Natural killer cell (primary cell): ENCODE data around the gene GIT2. TPM values are rescaled to one million over a fixed set of nuclear protein-coding genes. Genes with fewer than 3 reads are reported as not detected.
A peak's percentile ranks its signal among the peaks of the same experiment; 100 is the strongest.
"Not testable (repeated sequence)": the region's sequence is repeated elsewhere in the genome, so short reads cannot be mapped to it uniquely, and the experiment has no call there.

Experiments
- ATAC-seq, 3 donors: fragments of 150-1000 bp in 2 of 3; fragments of 200-7000 bp in 1 of 3; cut with Tn5 transposase; 1 replicate in 1 of 3; 2 replicates in 2 of 3; pipeline ENCODE4 v1.10.0; 2021; ENCODE audit warnings: mild to moderate bottlenecking in 2 of 3, moderate library complexity in 2 of 3
- DNase-seq, 2 donors: peaks; one replicate each; pipeline versions ENCODE4 v3.0.0 to v3.0.0-alpha.2; 2013 to 2021; ENCODE audit warnings: mixed read lengths in 1 of 2
- H3K27ac ChIP-seq: one replicate; pipeline ENCODE4 v1.5.1; 2013; ENCODE audit warnings: mild to moderate bottlenecking, low read length
- H3K27me3 ChIP-seq: one replicate; pipeline ENCODE4 v1.6.1; 2013; ENCODE audit warnings: low read length; ENCODE audit not compliant: control insufficient read depth, insufficient read depth
- H3K36me3 ChIP-seq: one replicate; pipeline ENCODE4 v1.6.1; 2013; ENCODE audit warnings: low read length; ENCODE audit not compliant: control insufficient read depth, insufficient read depth
- H3K4me1 ChIP-seq: one replicate; pipeline ENCODE4 v1.6.1; 2013; ENCODE audit warnings: low read length; ENCODE audit not compliant: control insufficient read depth, insufficient read depth
- H3K4me3 ChIP-seq: one replicate; pipeline ENCODE4 v1.5.1; 2013; ENCODE audit warnings: low read length
- H3K9me3 ChIP-seq: one replicate; pipeline ENCODE4 v1.6.1; 2013; ENCODE audit warnings: low read length; ENCODE audit not compliant: control insufficient read depth, insufficient read depth
- H3K27ac Mint-ChIP-seq, 2 donors: one replicate each; pipeline ENCODE4 v1.8.0; 2022; ENCODE audit warnings: mild to moderate bottlenecking in 2 of 2, mixed read lengths in 2 of 2, moderate library complexity in 1 of 2
- H3K27me3 Mint-ChIP-seq, 2 donors: one replicate each; pipeline ENCODE4 v1.8.0; 2022; ENCODE audit warnings: low read depth in 2 of 2, mixed read lengths in 2 of 2
- H3K36me3 Mint-ChIP-seq: one replicate; pipeline ENCODE4 v1.8.0; 2022; ENCODE audit warnings: mixed read lengths
- H3K4me1 Mint-ChIP-seq, 2 donors: one replicate each; pipeline ENCODE4 v1.8.0; 2022; ENCODE audit warnings: mixed read lengths in 2 of 2
- H3K4me3 Mint-ChIP-seq: one replicate; pipeline ENCODE4 v1.8.0; 2022; ENCODE audit warnings: mild to moderate bottlenecking, moderate library complexity, mixed read lengths
- H3K9me3 Mint-ChIP-seq, 2 donors: one replicate each; pipeline ENCODE4 v1.8.0; 2022; ENCODE audit warnings: mixed read lengths in 2 of 2
- CTCF ChIP-seq: fragments of 200-600 bp; IDR thresholded peaks from one replicate; pipeline ENCODE4 v1.8.0; 2022; ENCODE audit warnings: antibody characterized with exemption
- WGBS: methylation state at CpG from one replicate; pipeline ENCODE4 v1.1.7; 2013; ENCODE audit warnings: missing lambda C conversion rate; ENCODE audit not compliant: insufficient coverage; 5-methylcytosine and 5-hydroxymethylcytosine counted together
- intact Hi-C: fragments of 100-400 bp; cut with micrococcal nuclease; formaldehyde crosslinking; loops from one replicate; pipeline ENCODE4 v1.14.2; 2022
- total RNA-seq, 4 donors: library from RNA; stranded (reverse); fragments of 120-200 nt in 1 of 4; gene quantifications; one replicate each; pipeline versions ENCODE4 v1.2.3 to v1.2.4, GENCODE V29; 2013 to 2022

GIT2 gene
- total RNA-seq, 3 donors from 2014 or later (not counting 1 experiment from before 2014, with no cell fraction given): 98.8 to 118 (median 117) TPM

GRCh38 chr12:110012659-110013058 is 16.5 kb upstream of the GIT2 start:
- DNase-seq (no peak), ATAC-seq (no peak)
- peaks cover 29 to 32% of the 10 kb centered on the region in 2 donors for H3K4me1 Mint-ChIP-seq
- H3K27me3 Mint-ChIP-seq: no peaks in the 10 kb centered on the region
- no peaks in the 10 kb centered on the region for H3K36me3 Mint-ChIP-seq
- intact Hi-C loops: no loop called here
- no peak overlapping the region for H3K4me3 ChIP-seq
- H3K27ac Mint-ChIP-seq: peak overlapping the region; percentile 15 to 58
- peaks cover 23% of the 10 kb centered on the region for H3K4me1 ChIP-seq
- TF ChIP-seq CTCF: no peak
- H3K9me3 Mint-ChIP-seq: no peaks in the 10 kb centered on the region
- H3K9me3 ChIP-seq: no peaks in the 10 kb centered on the region
- H3K4me3 Mint-ChIP-seq: no peak overlapping the region
- peak overlapping the region; percentile 52 for H3K27ac ChIP-seq
- WGBS: 90% methylated on average over 4 of the region's 4 CpGs
- H3K27me3 ChIP-seq: no peaks in the 10 kb centered on the region
- H3K36me3 ChIP-seq: peaks cover 16% of the 10 kb centered on the region

- Histone ChIP-seq H3K4me1 (peaks cover 23% of the 10 kb centered on the region), H3K4me3 (no peak overlapping the region), H3K9me3 (no peaks in the 10 kb centered on the region), H3K27ac (peak overlapping the region; percentile 75), H3K27me3 (no peaks in the 10 kb centered on the region), H3K36me3 (peaks cover 13% of the 10 kb centered on the region)
- intact Hi-C loops: no loop called here
- no peaks in the 10 kb centered on the region for H3K36me3 Mint-ChIP-seq
- 69% methylated on average over 6 of the region's 6 CpGs for WGBS
- H3K4me1 Mint-ChIP-seq: peaks cover 29 to 32% of the 10 kb centered on the region in 2 donors
- no peak for TF ChIP-seq CTCF
- no peak overlapping the region for H3K4me3 Mint-ChIP-seq
- DNase-seq (peak in 1 of 2 donors; percentile 48), ATAC-seq (peak in 1 of 3 donors; percentile 44)
- H3K27ac Mint-ChIP-seq: peak overlapping the region; percentile 15 to 58
- H3K9me3 Mint-ChIP-seq: no peaks in the 10 kb centered on the region
- H3K27me3 Mint-ChIP-seq: no peaks in the 10 kb centered on the region
Observed at GRCh38 chr12:110012137-110012536, 16.0 kb upstream of the GIT2 start.

GRCh38 chr12:110010853-110011723 is 14.9 kb upstream of the GIT2 start:
- Mint-ChIP-seq H3K4me3 (no peak overlapping the region), H3K4me1 (peaks cover 33 to 36% of the 10 kb centered on the region in 2 donors), H3K27me3 (no peaks in the 10 kb centered on the region), H3K36me3 (no peaks in the 10 kb centered on the region), H3K9me3 (no peaks in the 10 kb centered on the region), H3K27ac (peak overlapping the region; percentile 15 to 58)
- ATAC-seq (peak in 1 of 3 donors; percentile 52), DNase-seq (peak in 1 of 2 donors; percentile 53)
- 78% methylated on average over 13 of the region's 13 CpGs for WGBS
- intact Hi-C loops: no loop called here
- H3K4me1 ChIP-seq: peaks cover 23% of the 10 kb centered on the region
- H3K4me3 ChIP-seq: peak overlapping the region; percentile 4
- H3K27ac ChIP-seq: peak overlapping the region; percentile 75
- peaks cover 9% of the 10 kb centered on the region for H3K36me3 ChIP-seq
- TF ChIP-seq CTCF: no peak
- H3K9me3 ChIP-seq: no peaks in the 10 kb centered on the region
- H3K27me3 ChIP-seq: no peaks in the 10 kb centered on the region

GRCh38 chr12:110008681-110009398 is 12.7 kb upstream of the GIT2 start:
- ATAC-seq: not testable (repeated sequence)
- H3K4me1 ChIP-seq: peaks cover 31% of the 10 kb centered on the region

More at GRCh38 chr12:110008681-110009398, 12.7 kb upstream of the GIT2 start:
- intact Hi-C loops, H3K27me3 Mint-ChIP-seq, H3K4me3 Mint-ChIP-seq, H3K9me3 ChIP-seq, H3K9me3 Mint-ChIP-seq, H3K27ac ChIP-seq, H3K4me3 ChIP-seq, H3K27me3 ChIP-seq, H3K27ac Mint-ChIP-seq, H3K36me3 ChIP-seq, DNase-seq, H3K36me3 Mint-ChIP-seq: not testable (repeated sequence)
- WGBS: 84% methylated on average over 8 of the region's 15 CpGs
- peaks cover 35 to 39% of the 10 kb centered on the region in 2 donors for H3K4me1 Mint-ChIP-seq
